Neural crest cell (in vitro differentiated cells): ENCODE results near the gene ZFYVE26. TPM values are rescaled to one million over a fixed set of nuclear protein-coding genes. Genes with fewer than 3 reads are reported as not detected.
"Not testable (repeated sequence)": the region's sequence is repeated elsewhere in the genome, so short reads cannot be mapped to it uniquely, and the experiment has no call there.

Experiments
- DNase-seq: peaks from one replicate; pipeline ENCODE4 v3.0.0; 2021; ENCODE audit warnings: low read depth, mixed read lengths, low spot score
- H3K27ac Mint-ChIP-seq: one replicate; pipeline ENCODE4 v1.8.0; 2021; ENCODE audit warnings: mild to moderate bottlenecking, mixed read lengths; ENCODE audit not compliant: unreplicated experiment
- H3K27me3 Mint-ChIP-seq: 2 replicates; pipeline ENCODE4 v1.8.0; 2021; ENCODE audit warnings: low read depth, mild to moderate bottlenecking, mixed read lengths
- H3K36me3 Mint-ChIP-seq: 2 replicates; pipeline ENCODE4 v1.8.0; 2021; ENCODE audit warnings: low read depth, mild to moderate bottlenecking, mixed read lengths
- H3K4me1 Mint-ChIP-seq: 2 replicates; pipeline ENCODE4 v1.8.0; 2021; ENCODE audit warnings: mixed read lengths
- H3K4me3 Mint-ChIP-seq: one replicate; pipeline ENCODE4 v1.8.0; 2021; ENCODE audit warnings: mild to moderate bottlenecking, mixed read lengths
- H3K9me3 Mint-ChIP-seq: 2 replicates; pipeline ENCODE4 v1.8.0; 2021; ENCODE audit warnings: mixed read lengths
- total RNA-seq: library from RNA; stranded (reverse); gene quantifications from 2 replicates; pipeline ENCODE4 v1.2.1, GENCODE V29; 2021
- TF ChIP-seq, protein P1 (sequence below): fragments of 200-600 bp; sonication (generic); conservative IDR thresholded peaks from 2 replicates; pipeline ENCODE4 v1.5.0; 2021; ENCODE audit warnings: antibody characterized with exemption, mild to moderate bottlenecking

ZFYVE26 gene
- total RNA-seq, 1 donor from 2014 or later, result 24.3 TPM

DNA sequence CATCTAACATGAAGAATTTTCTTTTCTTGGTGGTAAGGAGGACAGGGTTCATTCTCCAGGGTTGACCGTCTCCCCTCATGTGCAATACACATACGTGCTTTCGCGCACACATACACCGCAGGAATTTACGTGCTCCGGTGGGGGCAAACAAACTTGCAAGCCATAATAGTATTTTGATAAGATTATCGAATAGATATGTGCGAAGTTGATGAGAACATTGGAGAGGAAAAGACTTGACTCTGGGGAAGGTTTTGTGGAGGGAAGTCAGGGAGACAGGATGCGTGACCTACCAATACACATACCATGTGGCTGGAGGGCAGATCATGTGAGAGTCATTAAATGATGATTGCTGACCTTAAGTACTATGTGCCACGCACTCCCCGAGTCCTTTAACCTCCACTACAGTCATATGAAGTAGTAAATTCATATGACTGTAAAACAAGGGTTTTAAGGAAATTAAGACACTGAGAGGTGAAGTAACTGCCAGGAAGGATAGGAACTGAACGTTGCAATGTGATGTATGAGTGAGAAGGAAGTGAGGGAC, 4.1 kb upstream of the ZFYVE26 start:
- Mint-ChIP-seq H3K36me3 (no peaks in the 10 kb centered on the region), H3K27ac (peak overlapping the region; percentile 99), H3K4me1 (peaks cover 37% of the 10 kb centered on the region), H3K27me3 (no peaks in the 10 kb centered on the region), H3K4me3 (peak overlapping the region; percentile 97), H3K9me3 (no peaks in the 10 kb centered on the region)
- TF ChIP-seq, protein P1, sequence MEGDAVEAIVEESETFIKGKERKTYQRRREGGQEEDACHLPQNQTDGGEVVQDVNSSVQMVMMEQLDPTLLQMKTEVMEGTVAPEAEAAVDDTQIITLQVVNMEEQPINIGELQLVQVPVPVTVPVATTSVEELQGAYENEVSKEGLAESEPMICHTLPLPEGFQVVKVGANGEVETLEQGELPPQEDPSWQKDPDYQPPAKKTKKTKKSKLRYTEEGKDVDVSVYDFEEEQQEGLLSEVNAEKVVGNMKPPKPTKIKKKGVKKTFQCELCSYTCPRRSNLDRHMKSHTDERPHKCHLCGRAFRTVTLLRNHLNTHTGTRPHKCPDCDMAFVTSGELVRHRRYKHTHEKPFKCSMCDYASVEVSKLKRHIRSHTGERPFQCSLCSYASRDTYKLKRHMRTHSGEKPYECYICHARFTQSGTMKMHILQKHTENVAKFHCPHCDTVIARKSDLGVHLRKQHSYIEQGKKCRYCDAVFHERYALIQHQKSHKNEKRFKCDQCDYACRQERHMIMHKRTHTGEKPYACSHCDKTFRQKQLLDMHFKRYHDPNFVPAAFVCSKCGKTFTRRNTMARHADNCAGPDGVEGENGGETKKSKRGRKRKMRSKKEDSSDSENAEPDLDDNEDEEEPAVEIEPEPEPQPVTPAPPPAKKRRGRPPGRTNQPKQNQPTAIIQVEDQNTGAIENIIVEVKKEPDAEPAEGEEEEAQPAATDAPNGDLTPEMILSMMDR, result no peak
- no peak for DNase-seq

DNA sequence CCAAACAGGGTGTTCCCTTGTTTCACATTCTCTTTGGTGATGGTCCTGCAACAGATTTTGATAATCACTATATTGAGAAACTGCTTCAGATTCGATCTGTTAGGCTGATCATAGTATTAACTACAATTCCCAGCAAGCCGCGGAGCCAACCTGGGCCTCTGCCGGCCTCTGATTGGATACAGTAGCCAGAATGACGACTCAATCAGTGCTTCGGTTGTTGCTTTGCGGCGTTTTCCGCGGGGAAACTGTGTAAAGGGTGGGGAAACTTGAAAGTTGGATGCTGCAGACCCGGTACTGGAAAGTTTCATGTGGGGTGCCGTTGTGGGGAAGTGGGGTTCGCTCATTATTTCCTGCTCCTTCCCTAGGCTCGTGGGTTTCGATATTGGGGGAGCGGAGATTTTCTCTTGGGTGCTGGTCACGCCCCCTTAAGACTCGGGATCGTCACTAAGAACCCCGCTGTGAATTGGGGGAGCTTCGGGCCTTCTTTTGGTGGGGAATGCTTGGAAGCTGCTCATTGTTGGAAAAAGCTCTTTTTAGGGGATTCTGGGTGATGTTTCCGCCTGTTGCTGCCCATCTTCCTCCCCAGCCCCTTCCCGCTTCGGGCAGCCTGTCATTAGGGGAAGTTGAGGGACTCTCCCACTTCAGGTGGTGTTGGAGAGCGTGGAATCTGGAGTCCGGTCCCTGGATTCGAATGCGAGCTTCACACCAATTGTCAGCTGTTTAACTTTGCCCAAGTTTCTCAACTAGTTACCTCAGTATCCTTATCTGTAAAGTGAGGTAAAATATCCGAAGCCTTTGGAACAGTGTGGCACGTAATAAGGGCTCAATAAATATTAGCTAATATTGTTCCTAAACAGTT, 3.4 kb upstream of the ZFYVE26 start, which contains the start of gene RAD51B:
Gene RAD51B, plus strand, starts transcription at position 217 of the 859 bp plus-strand sequence.
- TF ChIP-seq, protein P1, result no peak
- peak; percentile 79 for DNase-seq
- no peaks in the 10 kb centered on the region for H3K27me3 Mint-ChIP-seq
- peak within 1 kb of the TSS; percentile 99 for H3K27ac Mint-ChIP-seq
- H3K36me3 Mint-ChIP-seq, result no peaks in the 10 kb centered on the region
- H3K9me3 Mint-ChIP-seq, result no peaks in the 10 kb centered on the region
- H3K4me3 Mint-ChIP-seq, result peak within 1 kb of the TSS; percentile 97
- peaks cover 44% of the 10 kb centered on the region for H3K4me1 Mint-ChIP-seq

DNA sequence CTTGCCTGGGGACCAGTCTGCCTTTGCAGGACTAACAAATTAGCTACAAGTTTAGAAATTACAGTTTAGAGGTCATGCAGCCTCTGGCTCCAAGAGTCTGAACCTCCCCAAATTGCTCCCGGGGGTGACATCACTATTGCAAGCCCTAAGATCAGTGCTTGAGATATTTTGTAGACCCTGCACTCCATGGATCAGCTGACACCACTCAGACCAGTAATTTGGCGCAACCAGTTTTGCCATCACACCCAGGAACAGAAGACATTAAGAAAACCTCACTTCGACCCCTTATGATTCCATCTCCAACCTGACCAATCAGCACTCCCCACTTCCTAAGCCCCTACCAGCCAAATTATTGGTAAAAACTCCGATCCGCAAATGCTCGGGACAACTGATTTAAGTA, 2.1 kb upstream of the ZFYVE26 start:
- H3K36me3 Mint-ChIP-seq, H3K27ac Mint-ChIP-seq, H3K9me3 Mint-ChIP-seq, DNase-seq, H3K27me3 Mint-ChIP-seq: not testable (repeated sequence)
- Mint-ChIP-seq H3K4me3 (peak overlapping the region; percentile 97), H3K4me1 (peaks cover 47% of the 10 kb centered on the region)

DNA sequence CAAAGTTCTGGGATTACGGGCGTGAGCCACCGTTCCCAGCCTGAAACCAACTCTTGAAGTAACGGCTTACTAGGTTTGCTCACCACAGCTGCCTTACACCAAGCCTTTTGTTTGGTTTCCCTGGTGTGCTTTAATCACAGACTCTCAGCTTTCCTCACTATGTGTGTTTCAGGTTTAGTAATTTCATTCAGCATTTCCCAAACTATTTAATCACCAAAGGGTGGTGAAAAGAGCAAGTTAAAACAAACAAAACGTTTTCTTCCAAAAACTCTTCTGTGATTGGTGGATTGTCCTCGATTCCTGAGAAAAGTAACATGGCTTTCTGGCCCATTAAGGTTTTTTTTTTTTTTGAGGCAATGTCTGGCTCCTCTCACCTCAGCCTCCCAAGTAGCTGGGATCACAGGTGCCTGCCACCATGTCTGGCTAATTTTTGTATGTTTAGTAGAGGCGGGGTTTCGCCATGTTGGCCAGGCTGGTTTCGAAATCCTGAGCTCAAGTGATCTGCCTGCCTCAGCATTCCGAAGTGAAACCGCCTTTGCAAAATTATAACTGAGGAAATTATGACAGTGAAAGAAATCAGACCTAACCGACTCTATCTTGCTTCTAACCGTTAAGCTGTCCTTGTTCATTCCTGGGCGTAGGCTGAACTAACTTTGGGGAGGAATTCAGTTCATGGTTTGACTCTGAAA, 1.5 kb upstream of the ZFYVE26 start:
- Mint-ChIP-seq H3K9me3 (no peaks in the 10 kb centered on the region), H3K4me3 (peak overlapping the region; percentile 97), H3K4me1 (peaks cover 47% of the 10 kb centered on the region), H3K36me3 (no peaks in the 10 kb centered on the region), H3K27me3 (no peaks in the 10 kb centered on the region), H3K27ac (no peak overlapping the region)
- no peak for DNase-seq
- TF ChIP-seq, protein P1, result no peak

DNA sequence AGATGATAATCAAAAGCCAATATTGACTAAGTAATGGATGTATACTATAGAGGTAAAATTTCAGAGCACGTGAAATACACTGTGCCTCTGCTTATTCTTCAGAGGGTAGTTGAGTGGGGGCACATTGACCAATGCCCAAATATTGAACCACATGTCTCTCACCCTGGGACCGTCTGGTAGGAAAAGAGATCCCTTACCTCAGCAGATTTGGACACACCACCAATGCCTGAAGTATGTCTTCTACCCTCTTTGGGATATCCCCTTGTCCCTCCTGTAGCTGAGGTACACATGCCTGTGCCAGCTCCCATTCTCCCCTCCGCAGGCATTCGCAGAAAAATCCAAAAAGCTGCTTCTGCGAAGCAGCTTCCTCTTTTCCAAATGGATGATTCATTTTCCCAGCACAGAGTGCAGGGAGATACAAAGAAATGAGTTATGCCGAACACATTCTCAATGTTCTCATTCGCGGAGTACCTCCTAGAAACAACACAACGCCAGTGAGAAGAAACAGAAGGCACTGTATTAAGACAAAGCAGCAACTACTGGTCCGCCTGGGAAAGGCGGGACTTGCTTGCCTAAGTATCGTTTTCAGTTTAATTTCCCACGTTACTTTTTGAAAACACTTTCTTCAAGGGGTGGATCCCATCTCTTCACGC, 691 bp downstream of the ZFYVE26 start:
- Mint-ChIP-seq H3K4me3 (peak overlapping the region; percentile 97), H3K9me3 (no peaks in the 10 kb centered on the region), H3K27me3 (no peaks in the 10 kb centered on the region), H3K4me1 (peaks cover 43% of the 10 kb centered on the region), H3K27ac (peak overlapping the region; percentile 96), H3K36me3 (no peaks in the 10 kb centered on the region)
- no peak for DNase-seq
- TF ChIP-seq, protein P1, result no peak
